Measurements from ENCODE around the gene NMUR1.

Gene NMUR1

GRCh38 chr2:231497651-231498050 is 32.6 kb downstream of the NMUR1 start:
- no peak for TF ChIP-seq CTCF (IDR thresholded peaks at IDR 0.05; ENCODE audit: insufficient read depth, low read depth, low read length, missing control alignments)
- no peak overlapping the region for H3K4me3 ChIP-seq (ENCODE audit: low read depth, low read length)
- no peak for DNase-seq (ENCODE audit: low read depth)

GRCh38 chr2:231494669-231495068 is 35.6 kb downstream of the NMUR1 start:
- no peak for DNase-seq (ENCODE audit: low read depth)
- TF ChIP-seq CTCF (IDR thresholded peaks at IDR 0.05; ENCODE audit: insufficient read depth, low read depth, low read length, missing control alignments), result no peak

GRCh38 chr2:231490801-231491200 is 39.4 kb downstream of the NMUR1 start:
- TF ChIP-seq CTCF (IDR thresholded peaks at IDR 0.05; ENCODE audit: insufficient read depth, low read depth, low read length, missing control alignments), result no peak
- DNase-seq (ENCODE audit: low read depth), result no peak
- H3K4me3 ChIP-seq (ENCODE audit: low read depth, low read length), result no peak overlapping the region

More at GRCh38 chr2:231494669-231495068, 35.6 kb downstream of the NMUR1 start:
- no peak overlapping the region for H3K4me3 ChIP-seq (ENCODE audit: low read depth, low read length)

GRCh38 chr2:231489990-231490389 is 40.3 kb downstream of the NMUR1 start:
- DNase-seq (ENCODE audit: low read depth), result no peak
- TF ChIP-seq CTCF (IDR thresholded peaks at IDR 0.05; ENCODE audit: insufficient read depth, low read depth, low read length, missing control alignments), result no peak
- H3K4me3 ChIP-seq (ENCODE audit: low read depth, low read length), result no peak overlapping the region

- H3K4me3 ChIP-seq (ENCODE audit: low read depth, low read length), result no peak overlapping the region
- DNase-seq (ENCODE audit: low read depth), result no peak
- no peak for TF ChIP-seq CTCF (IDR thresholded peaks at IDR 0.05; ENCODE audit: insufficient read depth, low read depth, low read length, missing control alignments)
Measured at GRCh38 chr2:231488331-231488730, 41.9 kb downstream of the NMUR1 start.

- H3K4me3 ChIP-seq (ENCODE audit: low read depth, low read length), result no peak overlapping the region
- DNase-seq (ENCODE audit: low read depth), result no peak
- no peak for TF ChIP-seq CTCF (IDR thresholded peaks at IDR 0.05; ENCODE audit: insufficient read depth, low read depth, low read length, missing control alignments)
Measured at GRCh38 chr2:231486851-231487596, 43.2 kb downstream of the NMUR1 start.

Data from GM12865 (cell line).